Activated naive CD4-positive, alpha-beta T cell treated with anti-CD3 and anti-CD28 coated beads, Interleukin-2, amount 50 U/mL, for 16 hours (primary cell): ENCODE data around the gene VWA3A.

Experiments
- DNase-seq: peaks from one replicate; pipeline ENCODE4 v3.0.0-alpha.2; 2020

Gene VWA3A

DNA sequence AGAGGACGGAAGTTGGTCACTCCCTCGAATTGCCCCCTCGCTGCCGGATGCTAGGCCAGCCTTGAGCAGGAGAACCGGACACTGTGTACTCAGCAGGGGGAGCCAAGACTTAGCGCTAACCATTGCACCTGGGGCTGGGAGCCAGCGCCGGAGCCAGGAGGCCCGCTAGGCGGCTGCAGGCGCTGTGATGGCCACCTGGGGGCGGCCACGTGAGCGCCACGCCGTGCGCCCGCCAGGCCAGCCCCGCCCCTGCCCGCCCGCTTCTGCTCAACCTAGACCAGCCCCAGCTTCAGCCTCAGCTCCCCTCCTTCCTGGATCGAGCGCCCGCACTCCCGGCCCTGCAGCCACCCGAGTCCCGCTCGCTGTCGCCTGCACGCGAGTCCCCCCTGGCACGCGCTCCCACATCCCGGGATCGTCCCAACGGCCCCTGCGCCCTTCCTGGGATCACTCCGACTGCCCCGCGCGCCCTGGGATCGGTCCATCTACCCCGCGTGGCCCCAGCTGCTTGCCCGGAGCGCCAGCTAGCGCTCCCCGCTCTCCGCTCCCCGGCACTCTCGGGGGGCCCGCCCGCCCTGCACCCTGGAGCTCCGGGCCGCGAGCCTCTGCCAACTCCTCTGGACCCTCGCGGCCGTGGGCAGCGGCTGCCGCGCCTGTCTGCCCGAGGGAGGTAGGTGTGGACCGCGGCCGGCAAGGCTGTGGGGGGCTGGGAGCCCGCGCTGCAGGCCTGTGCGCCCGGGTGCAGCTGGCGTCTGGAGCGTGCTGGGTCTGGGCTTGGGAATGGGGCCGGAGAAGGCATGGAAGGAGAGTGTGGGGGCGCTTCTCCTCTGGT, 113.9 kb downstream of the VWA3A start, which contains the start of gene EEF2K:
Gene EEF2K, plus strand, starts transcription at position 266 of the 829 bp plus-strand sequence. CDS start 19,452 bp downstream, outside the sequence.
- peak; percentile 86 for DNase-seq
